Loucy (cell line): ENCODE data around the gene FAF2.
"Not testable (repeated sequence)": the region's sequence is repeated elsewhere in the genome, so short reads cannot be mapped to it uniquely, and the experiment has no call there.

Source experiments
- H2AFZ ChIP-seq: fragments of 200-600 bp; sonication (generic); 2 replicates; pipeline ENCODE4 v1.6.0; 2016; ENCODE audit warnings: antibody characterized with exemption, mild to moderate bottlenecking, low read length, moderate library complexity
- H3F3A ChIP-seq: fragments of 200-600 bp; 2 replicates; pipeline ENCODE4 v1.6.0; 2016; ENCODE audit warnings: antibody characterized with exemption, low read depth, mild to moderate bottlenecking
- H3K27me3 ChIP-seq: fragments of 200-600 bp; sonication (generic); 2 replicates; pipeline ENCODE4 v1.6.1; 2014; ENCODE audit warnings: low read length, mild to moderate bottlenecking; ENCODE audit not compliant: insufficient read depth, poor library complexity, severe bottlenecking
- H3K36me3 ChIP-seq: fragments of 200-600 bp; sonication (generic); 2 replicates; pipeline ENCODE4 v1.6.1; 2016; ENCODE audit warnings: low read length; ENCODE audit not compliant: insufficient read depth
- H3K4me1 ChIP-seq: fragments of 200-600 bp; sonication (generic); 2 replicates; pipeline ENCODE4 v1.5.1; 2014; ENCODE audit warnings: low read length, mild to moderate bottlenecking; ENCODE audit not compliant: insufficient read depth, poor library complexity, severe bottlenecking
- H3K4me2 ChIP-seq: fragments of 200-600 bp; sonication (generic); 2 replicates; pipeline ENCODE4 v1.6.0; 2014; ENCODE audit warnings: antibody characterized with exemption, low read length, low read depth, mild to moderate bottlenecking; ENCODE audit not compliant: poor library complexity, severe bottlenecking
- H3K4me3 ChIP-seq: fragments of 200-600 bp; sonication (generic); 2 replicates; pipeline ENCODE4 v1.5.1; 2014; ENCODE audit warnings: low read length, mild to moderate bottlenecking, mixed read lengths; ENCODE audit not compliant: poor library complexity, severe bottlenecking
- H3K79me2 ChIP-seq: fragments of 200-600 bp; sonication (generic); 2 replicates; pipeline ENCODE4 v1.6.1; 2014; ENCODE audit warnings: low read length; ENCODE audit not compliant: insufficient read depth
- H3K9ac ChIP-seq: fragments of 200-600 bp; sonication (generic); 2 replicates; pipeline ENCODE4 v1.6.0; 2014; ENCODE audit warnings: mild to moderate bottlenecking, low read depth, low read length, moderate library complexity; ENCODE audit not compliant: poor library complexity, severe bottlenecking
- H3K9me2 ChIP-seq: fragments of 200-600 bp; sonication (generic); replicated peaks from 2 replicates; pipeline ENCODE4 v1.6.1; 2016; ENCODE audit warnings: low read depth, low read length, mixed read lengths
- H3K9me3 ChIP-seq: fragments of 200-600 bp; sonication (generic); 2 replicates; pipeline ENCODE4 v1.6.1; 2014; ENCODE audit warnings: mild to moderate bottlenecking, antibody characterized with exemption, low read length, low read depth; ENCODE audit not compliant: insufficient read depth
- H4K20me1 ChIP-seq: fragments of 200-600 bp; sonication (generic); 2 replicates; pipeline ENCODE4 v1.6.0; 2014; ENCODE audit warnings: antibody characterized with exemption, low read length, mild to moderate bottlenecking; ENCODE audit not compliant: insufficient read depth, poor library complexity, severe bottlenecking
- EZH2phosphoT487 ChIP-seq: fragments of 200-600 bp; IDR thresholded peaks from 2 replicates; pipeline ENCODE4 v1.6.1; 2018; ENCODE audit warnings: antibody characterized with exemption, mild to moderate bottlenecking, moderate library complexity, borderline replicate concordance
- TF ChIP-seq, protein P1 (sequence below): fragments of 200-600 bp; sonication (generic); conservative IDR thresholded peaks from 2 replicates; pipeline ENCODE4 v1.5.1; 2014; ENCODE audit warnings: mild to moderate bottlenecking, antibody characterized with exemption, low read length

FAF2 gene

DNA sequence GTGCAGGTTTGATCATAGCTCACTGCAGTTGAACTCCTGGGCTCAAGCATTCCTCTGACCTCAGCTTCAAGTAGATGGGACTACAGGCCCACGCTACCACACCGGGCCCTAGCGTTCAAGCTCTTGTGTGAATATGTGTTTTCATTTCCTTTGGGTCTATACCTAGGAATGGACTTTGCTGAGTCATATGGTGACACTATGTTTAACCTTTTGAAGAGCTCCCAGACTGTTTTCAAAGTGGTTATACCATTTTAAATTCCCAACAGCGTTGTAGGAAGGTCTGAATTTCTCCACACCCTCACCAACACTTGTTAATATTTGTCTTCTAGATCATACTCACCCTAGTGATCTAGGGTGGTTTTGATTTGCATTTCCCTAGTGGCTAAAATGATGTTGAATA is 33.5 kb downstream of the FAF2 start:
- Histone ChIP-seq H3F3A (no peaks in the 10 kb centered on the region), H3K27me3 (no peaks in the 10 kb centered on the region), H3K4me3 (no peak overlapping the region), H3K9me2 (no peaks in the 10 kb centered on the region), H4K20me1 (no peaks in the 10 kb centered on the region), H3K4me1 (no peaks in the 10 kb centered on the region), H3K36me3 (peaks cover 11% of the 10 kb centered on the region; the same call in 1 of the 2 replicates), H3K9me3 (no peaks in the 10 kb centered on the region), H3K79me2 (0 out of 2 replicates have a peak, but pooled peaks cover 4% of the 10 kb centered on the region), H2AFZ (no peak overlapping the region), H3K9ac (no peak overlapping the region), H3K4me2 (no peak overlapping the region)
- TF ChIP-seq EZH2phosphoT487, result no peak
- TF ChIP-seq, protein P1, sequence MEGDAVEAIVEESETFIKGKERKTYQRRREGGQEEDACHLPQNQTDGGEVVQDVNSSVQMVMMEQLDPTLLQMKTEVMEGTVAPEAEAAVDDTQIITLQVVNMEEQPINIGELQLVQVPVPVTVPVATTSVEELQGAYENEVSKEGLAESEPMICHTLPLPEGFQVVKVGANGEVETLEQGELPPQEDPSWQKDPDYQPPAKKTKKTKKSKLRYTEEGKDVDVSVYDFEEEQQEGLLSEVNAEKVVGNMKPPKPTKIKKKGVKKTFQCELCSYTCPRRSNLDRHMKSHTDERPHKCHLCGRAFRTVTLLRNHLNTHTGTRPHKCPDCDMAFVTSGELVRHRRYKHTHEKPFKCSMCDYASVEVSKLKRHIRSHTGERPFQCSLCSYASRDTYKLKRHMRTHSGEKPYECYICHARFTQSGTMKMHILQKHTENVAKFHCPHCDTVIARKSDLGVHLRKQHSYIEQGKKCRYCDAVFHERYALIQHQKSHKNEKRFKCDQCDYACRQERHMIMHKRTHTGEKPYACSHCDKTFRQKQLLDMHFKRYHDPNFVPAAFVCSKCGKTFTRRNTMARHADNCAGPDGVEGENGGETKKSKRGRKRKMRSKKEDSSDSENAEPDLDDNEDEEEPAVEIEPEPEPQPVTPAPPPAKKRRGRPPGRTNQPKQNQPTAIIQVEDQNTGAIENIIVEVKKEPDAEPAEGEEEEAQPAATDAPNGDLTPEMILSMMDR, result no peak

DNA sequence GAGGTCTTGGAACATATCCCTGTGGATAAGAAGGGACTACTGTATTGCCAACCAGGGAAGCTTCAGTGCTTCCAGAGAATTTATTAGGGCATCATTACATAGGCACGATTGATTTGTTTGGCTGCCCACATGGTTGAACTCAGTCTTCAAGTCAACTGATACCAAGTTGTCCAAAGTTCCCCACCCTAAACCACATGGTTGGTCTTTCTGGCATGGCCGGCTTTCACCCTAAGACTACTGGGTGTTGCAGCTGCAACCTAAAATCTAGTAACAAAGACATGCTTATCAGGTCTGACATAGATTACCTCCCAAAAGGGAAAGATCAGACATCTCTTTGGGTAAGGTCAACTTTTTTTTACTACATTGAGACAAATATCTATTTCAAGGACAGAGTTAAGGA is 37.0 kb downstream of the FAF2 start:
- H3K9ac ChIP-seq, result no peak overlapping the region
- H3K9me2 ChIP-seq, result no peaks in the 10 kb centered on the region
- peaks cover 28% of the 10 kb centered on the region; the same call in 1 of the 2 replicates for H3K36me3 ChIP-seq
- no peak overlapping the region for H2AFZ ChIP-seq
- no peak overlapping the region for H3K4me3 ChIP-seq
- TF ChIP-seq, protein P1, result no peak
- TF ChIP-seq EZH2phosphoT487, result no peak
- no peaks in the 10 kb centered on the region for H3K4me1 ChIP-seq
- no peak overlapping the region for H3K4me2 ChIP-seq
- no peaks in the 10 kb centered on the region for H4K20me1 ChIP-seq
- 0 out of 2 replicates have a peak, but pooled peaks cover 4% of the 10 kb centered on the region for H3K79me2 ChIP-seq
- H3F3A ChIP-seq, result no peaks in the 10 kb centered on the region
- no peaks in the 10 kb centered on the region for H3K9me3 ChIP-seq
- no peaks in the 10 kb centered on the region for H3K27me3 ChIP-seq

DNA sequence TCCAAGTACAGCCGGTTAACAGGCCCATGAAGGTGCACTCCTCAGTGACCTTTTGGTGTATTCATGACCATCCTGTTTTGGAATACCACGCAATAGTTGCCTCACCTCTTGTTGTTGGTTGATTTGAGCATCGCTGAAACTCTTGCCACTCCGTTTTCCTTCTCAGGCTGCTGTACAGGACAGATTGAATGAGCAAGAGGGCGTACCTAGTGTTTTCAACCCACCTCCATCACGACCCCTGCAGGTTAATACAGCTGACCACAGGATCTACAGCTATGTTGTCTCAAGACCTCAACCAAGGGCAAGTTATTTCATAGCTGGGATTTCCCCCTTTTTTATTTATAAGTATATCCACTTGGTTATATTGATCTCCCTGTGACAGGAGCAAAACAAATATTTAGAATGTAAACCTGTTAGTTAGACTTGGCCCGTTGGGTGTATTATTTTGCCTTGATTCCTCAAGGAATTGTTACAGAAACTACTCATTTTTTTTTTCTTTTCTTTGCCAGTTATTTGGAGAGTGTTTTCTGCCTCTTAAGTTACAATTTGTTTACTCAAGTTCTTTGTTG is 38.1 kb downstream of the FAF2 start:
- Histone ChIP-seq H3K9me3 (no peaks in the 10 kb centered on the region), H2AFZ (no peak overlapping the region), H3K36me3 (peaks cover 35% of the 10 kb centered on the region; the same call in 1 of the 2 replicates), H3K4me3 (no peak overlapping the region), H3K9me2 (no peaks in the 10 kb centered on the region), H3K4me2 (no peak overlapping the region), H3K4me1 (peaks cover 7% of the 10 kb centered on the region), H4K20me1 (peaks cover 3% of the 10 kb centered on the region), H3K79me2 (0 out of 2 replicates have a peak, but pooled peaks cover 4% of the 10 kb centered on the region), H3K27me3 (no peaks in the 10 kb centered on the region), H3K9ac (no peak overlapping the region), H3F3A (no peaks in the 10 kb centered on the region)
- TF ChIP-seq EZH2phosphoT487, result no peak
- TF ChIP-seq, protein P1, result no peak

DNA sequence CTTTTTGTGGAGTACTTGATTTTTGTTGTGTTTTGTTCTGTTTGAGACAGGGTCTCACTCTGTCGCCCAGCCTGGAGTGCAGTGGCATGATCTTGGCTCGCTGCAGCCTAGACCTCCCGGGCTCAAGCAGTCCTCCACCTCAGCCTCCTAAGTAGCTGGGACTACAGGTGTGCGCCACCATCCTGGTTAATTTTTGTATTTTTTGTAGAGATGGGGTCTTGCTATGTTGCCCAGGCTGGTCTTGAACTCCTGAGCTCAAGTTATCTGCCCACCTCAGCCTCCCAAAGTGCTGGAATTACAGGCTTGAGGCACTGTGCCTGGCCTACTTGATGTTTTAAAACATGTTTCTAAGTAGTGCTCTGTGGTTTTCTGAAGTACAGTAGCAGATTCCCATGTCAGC is 39.0 kb downstream of the FAF2 start:
- not testable (repeated sequence) for H3K4me3 ChIP-seq, H3K9me2 ChIP-seq, H2AFZ ChIP-seq, H3K9ac ChIP-seq, H3K79me2 ChIP-seq, H3K27me3 ChIP-seq, H4K20me1 ChIP-seq, H3F3A ChIP-seq, H3K9me3 ChIP-seq, H3K4me2 ChIP-seq
- H3K36me3 ChIP-seq, result peaks cover 37% of the 10 kb centered on the region; the same call in 1 of the 2 replicates
- peaks cover 10% of the 10 kb centered on the region for H3K4me1 ChIP-seq
